Esophagus squamous epithelium (tissue), 4 donors: Measurements from ENCODE around the gene BACH2.

ENCODE experiments used
- POLR2A ChIP-seq, 4 donors: fragments of 450-650 bp; IDR thresholded peaks; one replicate each; pipeline ENCODE4 v1.6.1; 2017; ENCODE audit warnings: antibody characterized with exemption in 4 of 4, mild to moderate bottlenecking in 4 of 4, moderate library complexity in 3 of 4
- TF ChIP-seq, protein P1 (sequence below), 6 experiments: fragments of 450-650 bp in 4 of 6; fragments of 200-600 bp in 2 of 6; sonication (generic) in 2 of 6; IDR thresholded peaks; one replicate each; pipeline ENCODE4 v1.5.1; 2016 to 2019; ENCODE audit warnings: antibody characterized with exemption in 6 of 6, mild to moderate bottlenecking in 4 of 6, moderate library complexity in 4 of 6

DNA sequence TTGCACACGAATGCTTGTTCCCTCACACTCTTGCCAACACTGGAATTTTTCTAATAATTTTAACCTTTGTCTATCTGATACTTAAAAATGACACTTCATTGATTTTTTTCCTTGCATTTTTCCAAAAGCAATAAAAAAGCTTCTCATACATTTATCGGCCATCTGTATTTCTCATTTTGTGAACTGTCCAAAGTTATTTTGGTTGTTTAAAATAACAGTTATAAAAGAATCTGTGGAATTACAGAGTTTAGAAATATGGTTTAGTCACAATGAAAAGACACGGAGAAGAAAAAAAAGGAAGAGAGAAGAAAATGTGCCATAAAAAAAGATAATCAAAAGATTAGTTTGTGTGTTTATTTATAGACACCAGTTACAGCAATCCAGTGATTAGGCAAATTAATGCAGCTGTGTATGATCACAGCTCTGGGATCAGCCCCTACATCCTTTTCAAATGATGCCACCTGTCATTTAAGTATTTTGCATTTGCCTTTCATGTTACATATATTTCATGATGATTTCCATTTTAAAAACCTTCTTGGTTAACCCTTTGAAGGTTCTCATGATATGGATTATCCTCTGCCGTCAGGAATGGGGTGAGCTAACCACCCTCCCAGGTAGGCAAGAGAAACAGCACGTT, 171.7 kb downstream of the BACH2 start:
- TF ChIP-seq, protein P1, sequence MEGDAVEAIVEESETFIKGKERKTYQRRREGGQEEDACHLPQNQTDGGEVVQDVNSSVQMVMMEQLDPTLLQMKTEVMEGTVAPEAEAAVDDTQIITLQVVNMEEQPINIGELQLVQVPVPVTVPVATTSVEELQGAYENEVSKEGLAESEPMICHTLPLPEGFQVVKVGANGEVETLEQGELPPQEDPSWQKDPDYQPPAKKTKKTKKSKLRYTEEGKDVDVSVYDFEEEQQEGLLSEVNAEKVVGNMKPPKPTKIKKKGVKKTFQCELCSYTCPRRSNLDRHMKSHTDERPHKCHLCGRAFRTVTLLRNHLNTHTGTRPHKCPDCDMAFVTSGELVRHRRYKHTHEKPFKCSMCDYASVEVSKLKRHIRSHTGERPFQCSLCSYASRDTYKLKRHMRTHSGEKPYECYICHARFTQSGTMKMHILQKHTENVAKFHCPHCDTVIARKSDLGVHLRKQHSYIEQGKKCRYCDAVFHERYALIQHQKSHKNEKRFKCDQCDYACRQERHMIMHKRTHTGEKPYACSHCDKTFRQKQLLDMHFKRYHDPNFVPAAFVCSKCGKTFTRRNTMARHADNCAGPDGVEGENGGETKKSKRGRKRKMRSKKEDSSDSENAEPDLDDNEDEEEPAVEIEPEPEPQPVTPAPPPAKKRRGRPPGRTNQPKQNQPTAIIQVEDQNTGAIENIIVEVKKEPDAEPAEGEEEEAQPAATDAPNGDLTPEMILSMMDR (IDR thresholded peaks at IDR 0.05): no peak
- TF ChIP-seq POLR2A (IDR thresholded peaks at IDR 0.05): no peak
